ENCODE data around the gene KLHDC7B.
"Not testable (repeated sequence)": the region's sequence is repeated elsewhere in the genome, so short reads cannot be mapped to it uniquely, and the experiment has no call there.

DNA sequence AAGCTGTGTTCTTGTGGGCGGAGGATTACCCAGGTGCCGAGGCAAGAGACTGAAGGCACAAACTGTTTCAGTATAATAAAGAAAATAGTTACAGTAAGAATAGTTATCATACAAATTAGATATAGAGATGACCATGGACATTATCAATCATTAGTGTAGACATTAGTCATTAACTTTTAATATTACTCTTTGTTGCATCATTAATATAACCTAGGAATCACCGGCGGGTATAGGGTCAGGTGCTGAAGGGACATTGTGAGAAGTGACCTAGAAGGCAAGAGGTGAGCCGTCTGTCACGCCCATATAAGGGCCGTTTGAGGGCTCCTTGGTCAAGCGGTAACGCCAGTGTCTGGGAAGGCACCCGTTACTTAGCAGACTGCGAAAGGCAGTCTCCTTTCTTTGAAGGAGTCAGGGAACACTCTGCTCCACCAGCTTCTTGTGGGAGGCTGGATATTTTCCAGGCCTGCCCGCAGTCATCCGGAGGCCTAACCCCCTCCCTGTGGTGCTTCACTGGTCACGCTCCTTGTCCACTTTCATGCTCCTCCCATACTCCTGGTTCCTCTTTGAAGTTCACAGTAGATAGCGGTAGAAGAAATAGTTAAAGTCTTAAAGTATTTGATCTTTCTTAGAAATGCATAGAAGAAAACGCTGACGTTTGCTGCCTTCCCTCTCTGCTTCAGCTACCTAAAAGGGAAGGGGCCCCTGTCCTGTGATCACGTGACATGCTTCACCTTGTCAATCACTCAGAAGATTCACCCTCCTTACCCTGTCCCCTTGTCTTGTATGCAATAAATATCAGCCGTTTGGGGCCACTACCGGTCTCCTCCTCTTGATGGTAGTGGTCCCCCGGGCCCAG, 11.6 kb upstream of the KLHDC7B start:
- TF ChIP-seq CTCF (IDR thresholded peaks at IDR 0.05); POLR2A (IDR thresholded peaks at IDR 0.05; ENCODE audit: low read depth); EP300 (IDR thresholded peaks at IDR 0.05): not testable (repeated sequence)
